ENCODE measurements around the gene AKAP1.

DNA sequence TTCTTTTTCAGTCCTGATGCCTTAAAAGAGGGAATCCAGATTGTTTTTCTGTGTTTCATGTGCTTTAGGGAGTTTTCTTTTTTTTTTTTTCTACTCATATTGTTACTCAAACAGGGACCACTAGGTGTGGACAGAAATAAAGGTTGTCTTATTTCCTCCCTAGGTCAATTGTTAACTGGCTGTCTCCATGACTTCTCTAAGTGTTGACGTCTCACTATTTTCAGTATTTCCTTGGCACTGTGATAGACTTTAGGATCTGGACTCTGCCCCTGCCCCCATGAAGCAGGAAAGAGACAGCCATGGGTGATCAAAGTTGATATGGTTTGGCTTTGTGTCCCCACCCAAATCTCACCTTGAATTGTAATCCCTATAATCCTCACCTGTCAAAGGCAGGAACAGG is 73.7 kb downstream of the AKAP1 start:
- TF ChIP-seq, protein P1, sequence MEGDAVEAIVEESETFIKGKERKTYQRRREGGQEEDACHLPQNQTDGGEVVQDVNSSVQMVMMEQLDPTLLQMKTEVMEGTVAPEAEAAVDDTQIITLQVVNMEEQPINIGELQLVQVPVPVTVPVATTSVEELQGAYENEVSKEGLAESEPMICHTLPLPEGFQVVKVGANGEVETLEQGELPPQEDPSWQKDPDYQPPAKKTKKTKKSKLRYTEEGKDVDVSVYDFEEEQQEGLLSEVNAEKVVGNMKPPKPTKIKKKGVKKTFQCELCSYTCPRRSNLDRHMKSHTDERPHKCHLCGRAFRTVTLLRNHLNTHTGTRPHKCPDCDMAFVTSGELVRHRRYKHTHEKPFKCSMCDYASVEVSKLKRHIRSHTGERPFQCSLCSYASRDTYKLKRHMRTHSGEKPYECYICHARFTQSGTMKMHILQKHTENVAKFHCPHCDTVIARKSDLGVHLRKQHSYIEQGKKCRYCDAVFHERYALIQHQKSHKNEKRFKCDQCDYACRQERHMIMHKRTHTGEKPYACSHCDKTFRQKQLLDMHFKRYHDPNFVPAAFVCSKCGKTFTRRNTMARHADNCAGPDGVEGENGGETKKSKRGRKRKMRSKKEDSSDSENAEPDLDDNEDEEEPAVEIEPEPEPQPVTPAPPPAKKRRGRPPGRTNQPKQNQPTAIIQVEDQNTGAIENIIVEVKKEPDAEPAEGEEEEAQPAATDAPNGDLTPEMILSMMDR (conservative IDR thresholded peaks at IDR 0.05) = no peak
- TF ChIP-seq EZH2 (IDR thresholded peaks at IDR 0.05; ENCODE audit: low read depth) = no peak

All from PC-9 (cell line).